IMR-90 (cell line): ENCODE results near the gene UBASH3B.

Source experiments
- CHD1 ChIP-seq: IDR thresholded peaks from 2 replicates; pipeline ENCODE4 v1.6.1; 2012; ENCODE audit warnings: low read depth, low read length, improper control_type of control experiment
- CTCF ChIP-seq: conservative IDR thresholded peaks from 2 replicates; pipeline ENCODE4 v1.5.1; 2012; ENCODE audit warnings: mild to moderate bottlenecking, low read depth, low read length, improper control_type of control experiment
- ELK1 ChIP-seq: fragments of 150-350 bp; IDR thresholded peaks from 2 replicates; pipeline ENCODE4 v1.6.1; 2016; ENCODE audit warnings: low read depth, mild to moderate bottlenecking, low read length, moderate library complexity, borderline replicate concordance
- MAFK ChIP-seq: IDR thresholded peaks from 2 replicates; pipeline ENCODE4 v1.6.1; 2012; ENCODE audit warnings: low read depth, low read length, improper control_type of control experiment
- MXI1 ChIP-seq: IDR thresholded peaks from 2 replicates; pipeline ENCODE4 v1.6.1; 2012; ENCODE audit warnings: low read depth, mild to moderate bottlenecking, low read length, moderate library complexity, borderline replicate concordance
- POLR2A ChIP-seq: IDR thresholded peaks from 2 replicates; pipeline ENCODE4 v1.6.1; 2012; ENCODE audit warnings: mild to moderate bottlenecking, low read depth, low read length
- RAD21 ChIP-seq: IDR thresholded peaks from 2 replicates; pipeline ENCODE4 v1.6.1; 2012; ENCODE audit warnings: low read length, improper control_type of control experiment
- RFX5 ChIP-seq: IDR thresholded peaks from 2 replicates; pipeline ENCODE4 v1.8.0; 2012; ENCODE audit warnings: low read depth, mild to moderate bottlenecking, low read length, moderate library complexity

GRCh38 chr11:122823564-122823963, 168.0 kb downstream of the UBASH3B start:
- TF ChIP-seq CTCF (no peak), RAD21 (no peak), MAFK (no peak), CHD1 (no peak), RFX5 (no peak), MXI1 (no peak), ELK1 (no peak), POLR2A (no peak)
